Right kidney (tissue), 1 donor: ENCODE data around the gene TAF1C.

Experiments
- DNase-seq: peaks from one replicate; pipeline ENCODE4 v3.0.0-alpha.2; 2016

The TAF1C gene

DNA sequence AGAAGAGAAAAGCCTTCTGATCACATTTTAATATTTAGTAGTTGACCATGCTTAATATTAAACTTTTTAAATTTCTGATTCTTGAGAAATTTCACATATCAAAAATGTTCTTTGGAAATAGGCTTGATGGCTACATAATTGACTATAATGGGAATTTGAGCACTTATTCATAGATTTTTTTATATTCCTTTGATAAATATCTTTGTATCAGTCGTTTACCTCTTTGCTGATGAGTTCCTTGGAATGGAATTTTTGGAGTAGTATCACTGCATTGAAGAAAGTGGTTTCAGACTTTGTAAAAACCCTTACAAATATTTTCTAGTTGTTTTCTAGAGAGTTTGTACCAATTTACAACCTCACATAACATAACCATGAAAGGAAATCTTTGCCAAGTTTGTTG is 27.1 kb downstream of the TAF1C start:
- no peak for DNase-seq

GRCh38 chr16:84159007-84159406 is 27.9 kb downstream of the TAF1C start:
- no peak for DNase-seq

DNA sequence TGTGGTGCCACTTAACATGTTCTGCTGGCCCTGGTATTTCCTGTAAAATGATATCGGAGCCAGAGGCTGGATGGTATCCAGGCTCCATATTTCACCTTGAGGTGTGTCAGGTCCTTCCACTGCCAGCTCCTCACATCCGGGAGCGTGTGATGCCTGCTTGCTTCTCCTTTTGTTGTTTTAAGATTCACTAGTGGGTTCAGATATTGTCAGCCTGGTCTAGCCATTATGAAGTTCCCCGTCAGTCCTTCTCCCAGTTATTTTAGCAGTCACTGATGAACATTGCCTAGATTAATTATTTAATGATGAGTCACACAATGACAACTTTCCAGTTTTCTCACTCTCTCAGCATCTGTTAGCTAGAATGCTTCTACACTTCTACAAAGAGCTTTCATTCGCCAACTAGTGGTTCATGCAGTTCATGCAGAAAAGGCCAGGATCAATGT is 30.5 kb downstream of the TAF1C start:
- no peak for DNase-seq

GRCh38 chr16:84155771-84156170 is 31.1 kb downstream of the TAF1C start:
- no peak for DNase-seq

DNA sequence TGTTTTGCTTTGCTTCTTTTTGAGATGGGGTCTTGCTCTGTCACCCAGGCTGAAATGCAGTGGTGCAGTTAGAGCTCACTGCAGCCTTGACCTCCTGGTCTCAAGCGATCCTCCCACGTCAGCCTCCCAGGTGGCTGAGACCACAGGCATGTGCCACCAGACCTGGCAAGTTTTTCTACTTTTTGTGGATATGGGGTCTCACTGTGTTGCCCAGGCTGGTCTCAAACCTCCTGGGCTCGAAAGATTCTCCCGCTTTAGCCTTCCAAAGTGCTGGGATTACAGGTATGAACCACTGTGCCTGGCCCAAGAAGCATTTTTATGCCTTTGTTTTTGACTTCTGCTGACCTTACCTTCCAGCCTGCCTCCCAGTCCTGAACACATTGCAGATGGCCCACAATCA is 31.6 kb downstream of the TAF1C start:
- no peak for DNase-seq

GRCh38 chr16:84153660-84154214 is 33.1 kb downstream of the TAF1C start:
- DNase-seq: no peak

GRCh38 chr16:84150926-84151325 is 35.9 kb downstream of the TAF1C start:
- no peak for DNase-seq

GRCh38 chr16:84144859-84145639 is 41.8 kb downstream of the TAF1C start, which contains the start of the genes DNAAF1 and HSDL1:
DNAAF1 (plus strand) TSS chr16:84145308; CDS start chr16:84145441, 133 bp downstream.
HSDL1 (minus strand) TSS chr16:84145177; CDS start chr16:84131321, 13,856 bp downstream.
- DNase-seq: peak; percentile 92

DNA sequence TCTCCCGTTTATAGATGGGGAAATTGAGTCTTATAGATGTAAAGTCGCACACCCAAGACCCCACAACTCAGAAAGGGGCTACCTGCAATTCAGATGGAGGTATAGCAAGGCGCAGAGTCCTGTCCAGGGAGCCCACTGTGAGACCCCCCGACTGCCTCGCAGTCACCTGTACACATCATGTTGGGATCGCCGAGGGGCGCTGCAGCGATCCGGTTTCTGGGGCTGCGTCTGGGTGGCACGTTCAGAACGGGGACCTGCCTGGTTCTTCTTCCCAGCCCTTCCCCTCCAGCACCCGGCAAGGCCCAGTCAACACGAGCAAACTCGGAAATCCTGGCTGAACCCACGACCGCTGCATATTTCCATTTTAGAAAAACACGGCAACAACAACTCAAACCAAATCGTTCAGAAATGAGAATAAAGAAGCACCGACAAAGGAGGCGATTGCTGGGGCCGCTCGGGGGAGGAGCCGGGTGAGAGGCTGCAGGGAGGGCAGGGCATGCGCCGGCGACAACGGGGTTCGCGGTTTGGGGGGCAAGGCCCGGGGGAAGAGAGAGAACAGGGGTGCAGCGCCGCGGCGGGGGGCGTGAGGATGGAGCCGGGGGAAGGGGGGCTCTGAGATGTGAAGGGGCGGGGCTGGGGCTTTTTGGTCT is 42.5 kb downstream of the TAF1C start:
- DNase-seq: peak; percentile 66

DNA sequence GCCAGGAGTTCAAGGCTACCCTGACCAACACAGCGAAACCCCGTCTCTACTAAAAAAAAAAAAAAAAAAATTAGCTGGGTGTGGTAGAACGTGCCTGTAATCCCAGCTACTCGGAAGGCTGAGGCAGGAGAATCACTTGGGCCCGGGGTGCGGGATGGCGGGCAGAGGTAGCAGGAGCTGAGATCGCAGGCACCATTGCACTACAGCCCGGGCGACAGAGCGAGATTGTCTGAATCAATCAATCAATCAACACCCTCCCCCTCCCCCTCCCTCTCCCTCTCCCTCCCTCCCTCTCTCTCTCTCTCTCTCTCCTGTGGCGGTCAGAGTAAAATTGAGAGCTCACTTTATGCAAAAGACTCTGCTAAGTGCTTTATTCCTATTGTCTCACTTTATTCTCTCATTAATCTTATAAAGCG is 43.1 kb downstream of the TAF1C start:
- DNase-seq: no peak

DNA sequence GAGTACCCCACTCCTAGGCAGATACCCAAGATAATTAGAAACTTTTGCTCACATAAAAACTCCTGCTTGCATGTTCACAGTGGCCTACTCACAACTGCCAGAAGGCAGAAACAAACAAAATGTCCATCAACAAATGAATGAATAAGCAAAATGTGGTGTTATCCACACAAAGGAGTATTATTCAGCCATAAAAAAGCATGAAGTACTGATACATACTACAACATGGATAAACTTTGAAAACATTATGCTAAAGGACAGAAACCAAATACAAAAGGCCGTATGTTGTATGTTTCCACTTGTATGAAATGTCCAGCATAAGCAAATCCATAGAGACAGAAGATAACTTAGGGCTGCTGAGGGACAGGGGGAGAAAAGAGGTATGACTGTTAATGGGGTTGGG is 43.8 kb downstream of the TAF1C start:
- no peak for DNase-seq

DNA sequence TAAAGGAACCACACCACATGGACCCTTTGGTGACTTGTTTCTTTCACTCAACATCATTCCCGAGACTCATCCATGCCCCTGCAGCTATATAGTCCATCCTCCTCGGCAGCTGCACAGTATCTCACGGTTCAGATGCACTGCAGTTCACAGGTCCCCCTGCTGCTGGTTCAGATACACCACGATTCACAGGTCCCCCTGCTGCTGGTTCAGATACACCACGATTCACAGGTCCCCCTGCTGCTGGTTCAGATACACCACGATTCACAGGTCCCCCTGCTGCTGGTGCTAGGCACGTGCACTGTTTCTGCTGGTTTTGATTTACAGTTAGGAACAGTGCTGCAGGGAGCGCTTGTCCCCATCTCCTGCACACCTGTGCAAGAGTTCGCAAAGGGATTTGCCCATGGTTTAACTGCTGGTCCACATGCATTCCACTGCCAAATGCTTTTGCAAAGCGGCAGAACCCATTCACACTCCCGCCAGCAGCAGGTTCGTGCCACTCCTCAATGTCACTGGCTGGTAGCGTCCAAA is 45.6 kb downstream of the TAF1C start:
- DNase-seq: no peak

DNA sequence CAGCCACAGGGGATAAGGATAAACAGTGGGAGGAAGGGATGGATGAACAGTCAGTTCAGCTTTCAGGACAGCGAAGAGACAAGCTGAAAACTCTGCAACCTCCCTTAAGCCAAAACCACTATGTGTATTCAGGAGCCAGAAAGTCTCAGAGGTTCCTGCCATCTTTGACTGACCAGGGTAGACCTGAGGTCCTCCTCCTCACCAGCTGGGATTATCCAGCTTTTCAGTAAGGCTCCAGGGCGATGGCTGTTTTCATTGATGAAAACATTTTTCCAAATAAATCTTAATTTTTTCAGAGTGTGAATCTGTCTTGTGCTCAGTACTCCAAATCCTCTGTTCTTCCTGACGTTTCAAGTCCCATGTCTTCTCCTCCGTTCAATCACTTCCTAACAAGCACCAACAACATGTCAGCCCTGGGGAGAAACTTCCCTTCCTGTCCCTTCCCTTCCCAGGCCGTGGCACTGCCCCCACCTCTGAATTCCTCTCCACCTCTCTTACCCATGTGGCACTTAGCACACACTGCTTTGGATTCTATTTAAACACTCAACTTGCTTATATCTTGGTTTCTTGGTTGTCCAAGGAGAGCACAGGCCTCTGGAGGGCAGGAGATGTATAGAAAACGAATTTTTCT is 47.1 kb downstream of the TAF1C start:
- no peak for DNase-seq

DNA sequence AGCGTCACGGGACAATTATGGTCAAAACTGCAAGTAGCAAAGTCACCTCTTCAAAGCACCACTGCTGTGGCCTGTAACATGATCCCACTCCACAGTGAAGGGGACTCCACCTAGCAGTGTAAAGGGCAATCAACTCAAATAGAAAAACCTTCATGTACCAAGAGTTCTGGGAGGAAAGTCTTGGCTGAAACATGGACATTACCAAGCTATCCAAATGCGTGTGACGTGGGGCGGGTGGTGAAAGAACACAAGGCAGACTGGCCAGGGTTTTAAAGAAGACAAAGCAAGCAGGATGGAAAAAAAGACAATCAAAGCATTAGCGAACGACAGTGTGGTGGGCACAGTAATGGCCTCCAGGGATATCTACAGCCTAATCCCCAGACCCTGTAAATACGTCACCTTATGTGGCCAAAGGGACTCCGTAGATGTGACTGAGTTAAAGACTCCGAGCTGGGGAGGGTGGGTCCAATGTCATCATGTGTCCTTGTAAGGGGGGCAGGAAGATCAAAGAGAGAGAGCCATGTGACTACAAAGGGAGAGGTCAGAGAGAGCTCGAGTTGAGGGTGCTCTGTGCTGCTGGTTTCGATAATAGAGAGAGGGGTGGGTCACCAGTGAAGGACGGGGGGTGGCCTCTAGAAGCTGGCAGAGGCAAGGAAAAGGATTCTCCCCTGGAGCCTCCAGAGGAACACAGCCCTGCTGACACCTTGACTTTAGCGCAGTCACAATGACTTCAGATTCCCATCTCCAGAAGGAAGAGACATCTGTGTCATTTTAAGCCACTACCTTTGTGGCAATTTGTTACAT is 47.8 kb downstream of the TAF1C start:
- DNase-seq: peak; percentile 40

GRCh38 chr16:84138500-84138823 is 48.4 kb downstream of the TAF1C start:
- DNase-seq: no peak

- DNase-seq: no peak
Measured at GRCh38 chr16:84137769-84138357, 49.0 kb downstream of the TAF1C start.

- peak; percentile 43 for DNase-seq
Measured at GRCh38 chr16:84137287-84137686, 49.6 kb downstream of the TAF1C start.

DNA sequence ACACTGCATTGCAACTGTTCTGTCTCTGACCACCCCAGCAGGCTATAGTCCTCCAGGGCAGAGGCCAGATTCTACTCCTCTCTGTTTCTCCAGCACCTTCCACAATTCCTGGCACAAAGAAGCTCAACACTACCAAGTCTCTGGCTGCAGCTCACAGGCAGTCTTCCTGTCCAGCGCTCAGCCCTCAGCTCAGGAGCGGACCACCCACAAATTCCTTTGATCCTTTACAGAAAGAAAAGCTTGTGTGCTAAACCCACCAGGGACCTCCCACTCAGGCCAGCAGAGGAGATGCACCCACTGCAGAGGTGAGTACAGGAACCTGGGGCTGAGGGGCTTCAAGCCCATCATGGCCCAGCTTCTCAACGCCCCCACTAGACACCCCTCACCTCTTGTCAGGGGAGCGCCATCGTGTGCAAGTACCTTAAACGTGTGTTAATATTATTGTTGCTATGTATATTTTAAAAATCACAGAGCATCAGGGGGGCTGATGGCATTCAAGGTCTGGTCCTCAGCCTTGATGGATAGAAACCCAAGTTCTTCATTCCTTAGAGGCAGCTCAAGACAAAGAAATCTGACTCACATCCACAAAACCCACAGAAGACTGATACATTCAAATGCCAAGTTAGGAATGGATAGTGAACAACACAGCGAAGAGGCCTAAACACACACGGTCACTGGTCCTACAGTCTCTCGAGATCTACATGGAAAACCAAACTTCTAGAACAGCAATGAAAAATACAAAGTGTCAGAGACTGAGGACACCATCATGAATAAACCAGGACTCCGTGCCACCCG is 50.3 kb downstream of the TAF1C start:
- DNase-seq: no peak

DNA sequence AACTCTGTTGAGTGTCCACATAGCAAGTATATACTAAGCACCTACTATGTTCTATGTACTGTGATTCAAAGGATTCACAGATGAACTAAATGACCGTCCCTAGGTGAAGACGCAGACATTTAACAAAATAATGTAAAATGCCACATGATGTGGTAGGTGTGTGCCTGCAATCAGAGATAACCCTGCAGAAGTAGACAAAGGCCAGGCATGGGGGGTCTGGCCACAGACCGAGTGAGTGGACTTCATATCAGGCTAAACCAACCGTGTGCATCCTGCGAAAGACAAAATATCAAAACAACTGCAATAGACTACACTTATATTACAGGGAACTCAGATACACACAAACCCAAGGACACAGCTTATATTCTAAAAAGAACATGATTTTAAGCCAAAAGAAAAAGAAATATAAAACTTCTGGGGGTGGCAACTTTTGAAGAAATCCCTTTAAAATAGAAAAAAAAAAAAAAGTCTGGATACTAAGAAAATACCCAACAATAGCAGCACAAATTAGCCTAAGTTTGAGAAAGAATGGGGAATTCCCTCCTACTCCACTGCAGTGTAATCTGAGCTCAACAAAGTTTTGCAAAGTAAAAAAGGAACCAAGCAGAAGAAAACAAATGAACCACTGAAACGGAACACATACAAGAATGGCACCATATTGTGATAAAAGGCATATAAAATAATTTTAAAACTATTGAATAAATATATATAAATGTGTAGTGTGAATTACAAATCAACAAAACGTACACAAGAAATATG is 54.2 kb downstream of the TAF1C start:
- DNase-seq: no peak

- DNase-seq: no peak
Measured at GRCh38 chr16:84131117-84131516, 55.7 kb downstream of the TAF1C start.
